ENCODE data around the gene SMURF1. TPM values are rescaled to one million over a fixed set of nuclear protein-coding genes. Genes with fewer than 3 reads are reported as not detected.

Gene SMURF1
- total and polyA plus RNA-seq, 2 of the 8 experiments (the other 6 are each of a cell fraction or from before 2014, with no cell fraction given), result 9.6 to 24.5 TPM

DNA sequence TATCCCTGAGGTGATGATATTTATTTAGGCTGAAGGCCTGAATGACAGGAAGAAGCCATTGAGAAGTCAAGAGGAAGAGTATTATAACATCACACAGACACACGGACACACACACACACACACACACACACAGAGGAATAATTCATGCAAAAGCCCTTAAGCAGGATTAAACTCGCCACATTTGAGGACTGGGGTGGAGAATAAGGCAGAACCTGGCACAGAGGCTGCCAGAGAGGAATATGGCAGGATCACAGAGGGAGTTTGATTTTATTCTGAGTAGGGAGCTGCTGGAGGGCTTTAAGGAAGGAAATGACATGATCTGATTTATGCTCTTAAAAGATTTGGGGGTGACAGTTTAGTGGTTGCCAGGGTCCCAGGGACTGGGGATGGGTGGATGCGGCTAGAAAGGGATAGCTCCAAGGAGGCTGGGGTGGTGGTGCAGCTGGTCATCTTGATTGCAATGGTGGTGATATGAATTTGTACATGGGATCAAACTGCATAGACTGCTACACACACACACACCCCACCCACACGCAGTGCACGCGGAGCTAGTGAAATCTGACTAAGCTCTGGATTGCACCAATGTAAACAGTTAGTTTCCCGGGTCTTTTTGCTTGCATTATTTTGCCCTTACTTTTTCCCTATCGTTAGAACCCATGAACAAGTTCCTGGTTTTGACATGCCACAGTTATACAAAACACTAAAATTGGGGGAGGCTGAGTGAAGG lies 11.2 kb downstream of the SMURF1 start:
- H3K18ac ChIP-seq (ENCODE audit: extremely low read depth, low read length), result no peak overlapping the region
- 88% methylated on average over 8 of the region's 8 CpGs; no CpG with 5 or more reads in 1 of the 2 experiments for WGBS, 2 experiments (ENCODE audit: extremely low coverage in 1 of 2, insufficient coverage in 1 of 2, insufficient read length in 1 of 2, insufficient replicate concordance in 2 of 2, low coverage in 1 of 2, low lambda C conversion rate in 2 of 2, missing lambda C conversion rate in 1 of 2)
- 0 out of 2 replicates have a peak overlapping the region, but pooled peaks have one; percentile 44 for H2BK5ac ChIP-seq (ENCODE audit: low read depth, low read length)
- H3K9me3 ChIP-seq (ENCODE audit: insufficient read depth in 2 of 2, low read depth in 1 of 2, low read length in 1 of 2), result no peaks in the 10 kb centered on the region
- no peak overlapping the region for H3K4me3 ChIP-seq (ENCODE audit: extremely low read depth in 1 of 4, insufficient read depth in 2 of 4, low read depth in 3 of 4, low read length in 4 of 4)
- H4K20me1 ChIP-seq (replicated peaks in 1 of 2; ENCODE audit: control insufficient read depth in 1 of 2, insufficient read depth in 2 of 2, low read length in 2 of 2), result peaks cover 7 to 20% of the 10 kb centered on the region in 2 experiments
- no peak overlapping the region for H2BK12ac ChIP-seq (ENCODE audit: low read depth, low read length)
- H4K5ac ChIP-seq (ENCODE audit: insufficient read length, low read depth, low read length), result no peak overlapping the region
- H2AFZ ChIP-seq (ENCODE audit: low read length), result no peak overlapping the region
- H3K79me1 ChIP-seq (ENCODE audit: low read depth, low read length), result peaks cover 12% of the 10 kb centered on the region
- H2BK120ac ChIP-seq (replicated peaks; ENCODE audit: low read depth, low read length), result no peak overlapping the region
- H4K91ac ChIP-seq (replicated peaks; ENCODE audit: insufficient read length, low read length), result no peak overlapping the region
- ChIA-PET CTCF (ENCODE audit: partially characterized antibody) (interaction anchor here (0.5 to 1.0 kb wide), 2 partner anchors 21 to 80 kb away, joined by 4 read pairs; no protein-coding TSS in a partner anchor), POLR2A (ENCODE audit: partially characterized antibody) (interaction anchor here (1.2 to 2.7 kb wide), 2 partner anchors 9 to 12 kb away, joined by 3 to 8 read pairs; partner anchors contain the start of gene SMURF1)
- H2BK15ac ChIP-seq (ENCODE audit: low read length), result no peak overlapping the region
- H3K36me3 ChIP-seq (ENCODE audit: control insufficient read depth in 2 of 4, insufficient read depth in 4 of 4, low read length in 3 of 4), result no peaks in the 10 kb centered on the region
- no peak overlapping the region for H3K27ac ChIP-seq (ENCODE audit: low read depth, low read length)
- peaks cover 0 to 9% (median 0%) of the 10 kb centered on the region in 4 experiments; a peak in 2 of 7 replicates for H3K4me1 ChIP-seq (replicated peaks in 1 of 4; ENCODE audit: control insufficient read depth in 3 of 4, insufficient read depth in 4 of 4, low read length in 3 of 4)
- no peak for DNase-seq (ENCODE audit: low read depth in 1 of 2, low spot score in 2 of 2)
- H3K14ac ChIP-seq (ENCODE audit: insufficient read length), result no peak overlapping the region
- no peak overlapping the region for H3K9ac ChIP-seq (replicated peaks in 1 of 4; ENCODE audit: extremely low read depth in 1 of 4, low read depth in 3 of 4, low read length in 3 of 4)
- FAIRE-seq, result no peak
- no peak overlapping the region for H2BK20ac ChIP-seq (ENCODE audit: low read length)
- no peaks in the 10 kb centered on the region; the same call in 1 of the 2 replicates for H3K23me2 ChIP-seq (ENCODE audit: low read depth, low read length)
- no peak overlapping the region for H3K23ac ChIP-seq (ENCODE audit: insufficient read length)
- peaks cover 20 to 100% of the 10 kb centered on the region in 2 experiments for H3K79me2 ChIP-seq (ENCODE audit: control insufficient read depth in 1 of 2, insufficient read depth in 2 of 2, low read length in 2 of 2)
- no peak overlapping the region for H3K56ac ChIP-seq (replicated peaks; ENCODE audit: insufficient read length, low read depth, low read length)
- no peak overlapping the region for H2AK5ac ChIP-seq (ENCODE audit: low read depth, low read length)
- no peak overlapping the region for H3K4me2 ChIP-seq (ENCODE audit: insufficient read depth in 1 of 2, low read depth in 2 of 2, low read length in 2 of 2)
- H3K4ac ChIP-seq (replicated peaks; ENCODE audit: insufficient read length, low read depth, low read length), result no peak overlapping the region
- H4K8ac ChIP-seq (ENCODE audit: extremely low read depth, insufficient read depth, low read length), result no peak overlapping the region
- no peaks in the 10 kb centered on the region for H3K27me3 ChIP-seq (replicated peaks in 1 of 4; ENCODE audit: control insufficient read depth in 3 of 4, extremely low read depth in 1 of 4, insufficient read depth in 3 of 4, low read length in 3 of 4)
- TF ChIP-seq POLR2A (IDR thresholded peaks at IDR 0.05; ENCODE audit: control extremely low read depth in 1 of 2, low read depth in 2 of 2, low read length in 2 of 2) (no peak), TBP (IDR thresholded peaks at IDR 0.05; ENCODE audit: low read depth, low read length) (no peak), HDAC6 (IDR thresholded peaks at IDR 0.05; ENCODE audit: low read depth, low read length) (no peak)

Data from H1 (cell line).